Pancreas (tissue), 10 donors: ENCODE results near the gene C12orf50. TPM values are rescaled to one million over a fixed set of nuclear protein-coding genes. Genes with fewer than 3 reads are reported as not detected.

Experiments
- ATAC-seq, 4 donors: fragments of 200-7000 bp; cut with Tn5 transposase; one replicate each; pipeline versions ENCODE4 v1.8.0 to v1.9.1; 2020; ENCODE audit warnings: mild to moderate bottlenecking in 4 of 4, moderate library complexity in 4 of 4
- DNase-seq, 6 donors: peaks; one replicate each; pipeline ENCODE4 v3.0.0-alpha.2; 2020
- FAIRE-seq: peaks from 2 replicates; lab custom pipeline; 2012; peaks lifted over from hg19 to GRCh38; lab: Jason Lieb, UNC
- H3K27ac ChIP-seq, 4 donors: fragments of 200-600 bp; sonication (generic); 1 replicate in 3 of 4; 2 replicates in 1 of 4; pipeline versions ENCODE4 v1.5.0 to v1.8.0; 2020
- H3K27me3 ChIP-seq, 4 donors: fragments of 200-600 bp; one replicate each; pipeline ENCODE4 v1.8.0; 2021
- H3K36me3 ChIP-seq, 3 donors: fragments of 200-600 bp; sonication (generic) in 1 of 3; one replicate each; pipeline versions ENCODE4 v1.5.0 to v1.8.0; 2020 to 2021
- H3K4me1 ChIP-seq, 3 donors: fragments of 200-600 bp; one replicate each; pipeline ENCODE4 v1.8.0; 2021
- H3K4me3 ChIP-seq, 4 donors: fragments of 200-600 bp; sonication (generic) in 2 of 4; one replicate each; pipeline versions ENCODE4 v1.5.0 to v1.8.0; 2020 to 2021
- H3K9me3 ChIP-seq, 4 donors: fragments of 200-600 bp; one replicate each; pipeline ENCODE4 v1.8.0; 2021
- CTCF ChIP-seq, 4 donors: fragments of 200-600 bp; sonication (generic) in 3 of 4; IDR thresholded peaks; one replicate each; pipeline versions ENCODE4 v1.5.0 to v1.8.0; 2021; ENCODE audit warnings: antibody characterized with exemption in 4 of 4
- WGBS, 2 donors: extraction: QIAGEN DNeasy Blood & Tissue Kit; methylation state at CpG; one replicate each; pipeline ENCODE4 v1.1.7; 2013; 5-methylcytosine and 5-hydroxymethylcytosine counted together
- intact Hi-C, 3 donors: fragments of 100-400 bp; cut with DNase I; formaldehyde crosslinking; loops; one replicate each; pipeline versions ENCODE4 v1.11.1 to v1.14.2; 2022
- polyA plus RNA-seq, 2 donors: library from polyadenylated mRNA; stranded (reverse); fragments of 200-250 nt; gene quantifications; one replicate each; pipeline ENCODE4 v1.2.3, GENCODE V29; 2013
- total RNA-seq, 6 donors: library from RNA; stranded (reverse); fragmentation: NEBNext Ultra II Directional in 4 of 6; extraction: Animal tissue kit (Norgen Biotek cat#: 25700) in 4 of 6; gene quantifications; one replicate each; pipeline versions ENCODE4 v1.2.1 to v1.2.4, GENCODE V29; 2021 to 2023
- donor health status: healthy with polysubstance abuse.
- donor health status: DM: no; HTN: no; CAD: no; lungs with moderate emphysema.
- donor health status: DM: no; HTN: no; CAD: no.
- donor health status: control.
- donor health status: control.
- donor health status: Bipolar disorder and iron deficiency.
- donor health status: DM: yes; HTN: yes; CAD: no.
- donor health status: DM: no; HTN: no; CAD: no.
- donor health status: DM: no; HTN: no; CAD: no.
- donor health status: DM: yes; HTN: yes; CAD: no.

C12orf50 gene
- total and polyA plus RNA-seq, 8 donors, result 0.05 to 0.12 (median 0.09) TPM; not detected in 5

- peak in 3 of 4 donors; percentile 40 to 59 (median 40) for TF ChIP-seq CTCF (IDR thresholded peaks at IDR 0.05)
- intact Hi-C loops, result no loop called here
- WGBS, 2 donors, result 2 to 3% methylated on average over 8 of the region's 8 CpGs
- DNase-seq (peak in 4 of 6 donors; percentile 27 to 65 (median 28)), ATAC-seq (peak; percentile 85 to 98 (median 96)), FAIRE-seq (peak; percentile 29)
- Histone ChIP-seq H3K4me1 (no peaks in the 10 kb centered on the region), H3K27ac (no peak overlapping the region), H3K27me3 (no peaks in the 10 kb centered on the region), H3K4me3 (no peak overlapping the region), H3K9me3 (no peaks in the 10 kb centered on the region), H3K36me3 (no peaks in the 10 kb centered on the region)
These were observed 33.5 kb downstream of the C12orf50 start for GRCh38 chr12:87995581-87996178.

- Histone ChIP-seq H3K4me1 (no peaks in the 10 kb centered on the region), H3K36me3 (no peaks in the 10 kb centered on the region), H3K4me3 (no peak overlapping the region), H3K27me3 (no peaks in the 10 kb centered on the region), H3K9me3 (no peaks in the 10 kb centered on the region), H3K27ac (no peak overlapping the region)
- intact Hi-C loops, result no loop called here
- no peak for ATAC-seq
- no peak for TF ChIP-seq CTCF (IDR thresholded peaks at IDR 0.05)
- no peak for FAIRE-seq
- DNase-seq, result no peak
These were observed 37.7 kb downstream of the C12orf50 start for GRCh38 chr12:87991483-87991882.

GRCh38 chr12:87988534-87988933 lies 40.7 kb downstream of the C12orf50 start:
- ATAC-seq (no peak), FAIRE-seq (no peak), DNase-seq (no peak)
- H3K27ac ChIP-seq, result no peak overlapping the region
- WGBS, 2 donors, result 76% methylated on average over 2 of the region's 2 CpGs
- no peaks in the 10 kb centered on the region for H3K27me3 ChIP-seq
- TF ChIP-seq CTCF (IDR thresholded peaks at IDR 0.05), result no peak
- H3K4me3 ChIP-seq, result no peak overlapping the region
- intact Hi-C loops, result no loop called here
- H3K4me1 ChIP-seq, result no peaks in the 10 kb centered on the region
- no peaks in the 10 kb centered on the region for H3K36me3 ChIP-seq
- H3K9me3 ChIP-seq, result no peaks in the 10 kb centered on the region

GRCh38 chr12:87985069-87985675 lies 44.0 kb downstream of the C12orf50 start:
- Histone ChIP-seq H3K27ac (no peak overlapping the region), H3K4me3 (no peak overlapping the region), H3K4me1 (no peaks in the 10 kb centered on the region), H3K27me3 (no peaks in the 10 kb centered on the region), H3K36me3 (no peaks in the 10 kb centered on the region), H3K9me3 (no peaks in the 10 kb centered on the region)
- DNase-seq (no peak), ATAC-seq (no peak), FAIRE-seq (no peak)
- no peak for TF ChIP-seq CTCF (IDR thresholded peaks at IDR 0.05)
- 75 to 76% methylated on average over 2 of the region's 2 CpGs for WGBS, 2 donors
- intact Hi-C loops, result no loop called here

- TF ChIP-seq CTCF (IDR thresholded peaks at IDR 0.05), result no peak
- no peaks in the 10 kb centered on the region for H3K9me3 ChIP-seq
- WGBS, 2 donors, result 65 to 89% methylated on average over 1 of the region's 1 CpG
- no peak for FAIRE-seq
- intact Hi-C loops, result no loop called here
- no peaks in the 10 kb centered on the region for H3K27me3 ChIP-seq
- no peak for ATAC-seq
- no peak for DNase-seq
- H3K4me1 ChIP-seq, result no peaks in the 10 kb centered on the region
- no peaks in the 10 kb centered on the region for H3K36me3 ChIP-seq
- no peak overlapping the region for H3K27ac ChIP-seq
- no peak overlapping the region for H3K4me3 ChIP-seq
These were observed 47.0 kb downstream of the C12orf50 start for GRCh38 chr12:87982208-87982607.
